KBM-7 (cell line): ENCODE results near the gene SPTBN1.

Source experiments
- DNase-seq: peaks from one replicate; pipeline ENCODE4 v3.0.0-alpha.2; 2015
- in situ Hi-C: fragments of 300-500 bp; cut with MboI; formaldehyde crosslinking; loops from 2 replicates; pipeline ENCODE4 v1.14.3; 2020; ENCODE audit warnings: low sequenced_read_pairs, low pct_unique_long_range_greater_than_20kb, mixed read lengths

Gene SPTBN1

DNA sequence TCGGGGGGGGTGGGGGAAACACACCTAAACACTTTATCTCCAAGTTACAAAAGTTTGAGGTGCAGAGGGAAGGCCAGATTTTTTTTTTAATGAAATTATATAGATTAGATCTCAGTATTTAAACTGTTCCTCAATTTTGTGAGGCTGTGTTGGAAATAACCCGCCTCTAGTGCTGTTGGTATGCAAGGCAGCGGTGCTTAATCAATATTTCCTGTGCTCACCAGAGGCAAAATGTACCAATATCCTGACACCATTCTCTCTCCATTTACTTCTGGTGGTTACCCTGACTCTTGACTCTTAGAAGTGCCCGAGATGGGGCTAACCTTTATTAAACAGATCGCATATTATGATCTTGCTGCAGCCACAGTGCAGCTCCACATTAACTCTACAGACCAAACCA, 212.6 kb downstream of the SPTBN1 start:
- in situ Hi-C loops = no loop called here
- DNase-seq = no peak

DNA sequence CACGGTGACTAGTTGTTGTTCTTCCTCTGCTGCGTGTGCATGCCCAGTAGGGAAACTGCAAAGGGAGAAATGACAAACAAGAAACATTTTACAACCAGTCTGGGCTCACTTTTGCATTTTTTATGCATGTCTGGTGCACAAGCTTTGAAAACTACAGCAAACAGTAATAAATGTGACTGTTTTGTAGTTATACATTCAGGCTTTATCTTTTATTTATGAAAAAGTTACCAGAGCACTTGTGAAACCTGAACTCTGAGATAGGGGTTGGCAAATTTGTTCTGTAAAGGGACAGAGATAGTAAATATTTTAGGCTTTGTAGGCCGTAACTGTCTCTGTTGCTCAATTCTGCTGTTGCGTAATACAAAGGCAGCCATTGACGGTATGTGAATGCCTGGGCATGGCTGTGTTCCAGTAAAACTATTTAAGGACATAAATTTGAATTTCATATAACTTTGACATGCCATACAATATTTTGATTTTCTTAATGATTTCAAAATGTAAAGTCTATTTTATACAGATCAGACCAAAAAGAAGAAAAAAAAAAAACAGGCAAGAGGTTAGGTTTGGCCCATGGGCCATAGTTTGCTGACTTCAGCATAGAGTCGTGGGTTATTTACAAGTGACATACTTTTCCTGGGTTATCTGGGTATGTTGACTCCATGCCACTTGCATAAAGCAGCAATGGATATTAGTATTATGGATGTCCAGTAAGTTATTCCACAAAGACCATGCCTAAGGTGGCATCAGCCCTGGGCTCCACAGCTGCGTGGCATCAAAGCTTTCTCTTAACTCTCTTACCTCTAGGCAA, 213.8 kb downstream of the SPTBN1 start:
- DNase-seq = peak; percentile 53

DNA sequence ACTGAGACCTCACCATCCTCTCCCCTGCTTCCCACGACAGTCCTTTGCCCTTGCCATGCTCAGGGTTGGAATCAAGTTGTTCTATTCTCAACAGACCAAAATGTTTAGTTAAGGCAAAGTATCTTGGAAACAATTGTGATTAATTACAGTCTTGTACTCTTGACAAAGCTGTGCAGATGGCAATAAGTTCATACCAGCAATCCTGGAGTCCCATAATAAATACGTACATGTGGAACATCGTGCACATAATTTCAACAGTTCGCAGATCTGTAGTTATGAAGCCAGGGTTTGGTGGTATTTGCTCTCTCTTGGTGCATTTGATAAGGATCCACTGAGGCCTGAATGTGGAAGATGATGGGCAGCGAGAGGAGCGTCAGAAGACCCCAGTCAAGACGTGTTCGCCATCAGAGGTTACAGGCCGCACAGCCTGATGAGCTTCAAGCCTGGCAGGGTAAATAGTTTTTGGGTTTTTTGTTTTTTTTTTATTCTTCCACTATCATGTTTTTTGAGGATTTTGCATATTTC, 214.4 kb downstream of the SPTBN1 start:
- in situ Hi-C loops = no loop called here
- DNase-seq = no peak

More for the DNA sequence above, 213.8 kb downstream of the SPTBN1 start:
- in situ Hi-C loops = no loop called here

DNA sequence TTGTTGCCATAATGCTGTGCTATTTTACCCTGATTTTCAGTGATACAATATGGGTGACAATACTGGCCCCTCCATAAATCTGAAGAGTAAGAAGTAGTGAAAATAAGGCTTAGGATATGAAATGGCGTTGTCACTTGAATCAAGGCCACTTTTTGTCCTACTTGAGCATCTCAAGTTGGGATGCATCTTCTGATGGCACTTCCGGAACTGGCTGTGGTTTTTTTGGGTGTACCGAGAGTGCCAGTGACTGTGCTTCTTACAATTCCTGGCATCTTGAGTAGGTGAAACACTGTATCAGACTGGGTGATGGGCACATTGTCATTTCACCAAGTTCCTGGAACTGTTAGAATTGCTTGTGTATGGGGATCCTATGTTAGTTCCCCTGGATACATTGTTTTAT, 214.9 kb downstream of the SPTBN1 start:
- in situ Hi-C loops = no loop called here
- no peak for DNase-seq

DNA sequence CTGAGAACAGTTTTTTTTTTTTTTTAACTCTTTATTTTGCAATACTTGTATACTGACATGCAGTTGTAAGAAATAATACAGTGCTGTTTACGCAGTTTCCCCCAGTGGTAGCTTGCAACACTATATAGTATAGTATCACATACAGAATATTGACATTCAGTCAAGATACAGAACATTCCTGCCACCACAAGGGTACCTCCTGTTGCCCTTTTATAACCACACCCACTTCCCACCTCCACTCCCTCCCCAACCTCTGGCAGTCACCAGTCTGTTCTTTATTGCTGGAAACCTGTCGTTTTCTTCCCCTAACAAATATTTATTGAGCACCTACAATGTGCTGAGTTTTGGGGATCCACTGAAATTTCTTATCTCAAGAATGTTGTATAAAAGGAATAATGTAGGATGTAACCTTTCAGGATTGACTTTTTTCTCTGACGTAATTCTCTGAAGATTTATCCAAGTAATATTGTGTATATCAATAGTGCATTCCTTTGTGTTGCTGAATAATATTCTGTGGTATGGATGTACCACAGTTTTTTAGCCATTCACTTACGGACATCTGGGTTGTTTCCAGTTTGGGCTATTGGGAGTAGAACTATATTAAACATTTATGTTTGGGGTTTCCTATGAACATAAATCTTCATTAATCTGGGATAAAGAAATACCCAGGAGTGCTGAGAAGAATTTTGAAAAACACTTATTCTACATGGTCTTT, 215.9 kb downstream of the SPTBN1 start:
- DNase-seq = no peak
- in situ Hi-C loops = no loop called here

DNA sequence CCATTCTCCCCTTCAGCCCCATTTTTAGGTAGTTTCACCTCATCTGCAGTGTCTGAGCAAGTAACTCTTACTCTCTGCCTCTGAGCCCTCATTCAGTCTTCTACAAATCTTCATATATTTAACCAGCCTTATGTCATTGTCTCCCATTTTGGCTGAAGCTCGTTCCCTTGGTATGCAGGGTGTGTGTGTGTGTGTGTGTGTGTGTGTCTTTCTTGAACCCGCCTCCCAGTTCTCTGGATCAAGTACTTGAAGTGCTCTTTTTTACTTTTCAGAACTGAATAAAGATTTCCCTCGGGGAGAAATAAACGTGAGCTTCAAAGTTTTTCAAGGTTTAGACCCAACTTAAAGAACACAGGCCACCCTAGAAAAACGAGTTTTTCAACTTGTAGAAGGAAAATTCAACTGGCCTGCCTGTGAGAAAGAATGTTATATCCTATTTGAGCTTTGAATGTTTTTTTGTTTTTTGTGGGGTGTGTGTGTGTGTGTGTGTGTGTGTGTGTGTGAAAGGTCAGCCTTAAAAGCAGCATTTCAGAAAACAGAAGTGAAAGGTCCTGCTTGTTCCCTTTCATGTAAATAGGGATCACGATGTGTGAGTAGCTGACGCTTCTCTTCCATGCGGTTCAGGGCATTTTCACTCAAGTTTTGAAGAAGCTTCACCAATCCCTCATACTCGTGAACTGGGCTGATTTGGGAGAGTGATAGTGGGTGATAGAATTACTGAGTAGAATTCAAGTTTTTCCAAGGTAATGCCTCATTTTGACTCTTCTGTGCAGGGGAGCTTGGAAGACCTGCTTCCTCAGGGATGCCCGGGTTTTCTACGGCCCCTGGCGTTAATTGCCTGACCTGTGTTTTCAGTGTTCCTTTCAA, 216.7 kb downstream of the SPTBN1 start:
- in situ Hi-C loops = no loop called here
- DNase-seq = no peak

DNA sequence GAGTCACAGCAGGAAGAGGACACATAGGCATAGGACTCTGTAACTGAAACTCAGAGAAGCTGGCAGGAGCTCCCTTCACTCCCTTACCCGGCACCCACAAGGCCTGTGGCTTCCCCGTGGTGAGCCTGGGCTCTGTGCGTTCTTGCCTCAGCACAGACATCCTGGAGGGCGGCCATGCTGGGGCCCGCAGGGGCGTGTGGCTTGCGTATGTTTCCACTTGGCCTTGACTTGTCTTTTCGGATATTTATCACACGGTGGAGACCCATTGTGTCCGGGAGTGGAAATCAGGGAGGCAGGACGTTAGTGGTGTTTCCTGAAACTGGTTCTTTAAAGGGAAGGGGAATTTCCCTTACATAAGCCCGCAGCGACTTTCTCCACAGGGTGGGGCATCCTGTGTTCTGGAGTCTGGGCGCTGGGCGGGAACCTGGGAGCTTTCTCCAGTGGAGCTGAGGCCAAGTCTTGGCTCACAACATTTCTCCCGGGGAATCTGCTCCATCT, 217.4 kb downstream of the SPTBN1 start:
- DNase-seq = no peak
- in situ Hi-C loops = no loop called here

DNA sequence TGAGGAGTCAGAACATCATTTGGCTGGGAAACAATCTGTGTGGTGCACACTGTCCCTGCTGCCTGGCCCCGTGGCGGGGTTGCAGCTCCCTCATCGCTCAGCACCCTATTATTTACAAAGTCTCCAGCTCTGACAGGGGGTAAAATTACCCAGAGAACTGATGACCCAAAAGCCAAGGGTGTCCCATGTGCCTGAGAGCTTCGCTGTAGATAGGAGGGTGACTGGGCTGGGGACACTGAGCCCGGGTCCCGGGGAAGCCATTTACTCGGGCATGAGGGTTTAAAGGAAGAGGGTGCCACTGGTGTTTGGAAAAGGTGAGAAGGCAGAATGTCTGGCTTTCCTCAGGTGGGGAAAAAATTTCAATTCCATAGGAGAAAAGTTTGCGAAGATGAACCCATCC, 219.2 kb downstream of the SPTBN1 start:
- no peak for DNase-seq

DNA sequence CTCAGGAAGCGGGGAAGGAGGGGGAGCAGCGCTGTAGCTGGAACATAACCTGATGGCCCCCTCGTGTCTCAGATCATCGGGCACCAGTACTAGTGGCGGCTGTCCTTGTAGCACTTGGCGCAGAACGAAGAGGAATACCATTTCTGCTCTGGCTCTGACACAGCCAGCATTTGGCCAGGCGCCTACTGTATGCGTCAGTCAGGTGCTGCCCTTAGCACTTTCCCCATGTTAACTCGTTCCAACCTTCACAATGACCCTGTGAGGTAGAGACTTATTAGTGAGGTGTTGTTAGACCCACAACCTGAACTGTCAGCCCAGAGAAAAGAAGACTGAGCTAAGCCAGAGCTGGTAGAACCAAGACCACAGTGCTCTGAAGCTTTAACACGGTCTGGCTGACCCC, 219.6 kb downstream of the SPTBN1 start:
- no peak for DNase-seq
- in situ Hi-C loops = no loop called here

More for the DNA sequence above, 219.2 kb downstream of the SPTBN1 start:
- in situ Hi-C loops = no loop called here

DNA sequence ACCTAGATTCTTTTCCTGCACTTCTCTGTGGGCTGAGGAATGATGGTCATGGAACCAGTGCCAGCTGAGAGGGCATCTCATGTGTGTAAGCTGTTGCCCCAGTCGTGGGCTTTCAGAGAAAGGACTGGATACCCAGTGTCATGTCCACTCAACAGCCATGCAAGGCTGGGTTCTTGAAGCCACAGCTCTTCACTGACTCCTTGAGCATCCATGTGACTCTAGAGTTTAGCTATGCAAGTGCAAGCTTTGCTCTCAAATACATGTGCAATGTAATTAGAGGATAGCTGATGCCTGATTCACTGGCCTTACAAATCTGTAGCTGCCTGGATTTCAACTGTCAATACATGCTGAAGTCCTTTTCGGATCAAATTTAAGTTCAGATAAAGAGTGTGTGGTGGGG, 220.5 kb downstream of the SPTBN1 start:
- in situ Hi-C loops = no loop called here
- no peak for DNase-seq

DNA sequence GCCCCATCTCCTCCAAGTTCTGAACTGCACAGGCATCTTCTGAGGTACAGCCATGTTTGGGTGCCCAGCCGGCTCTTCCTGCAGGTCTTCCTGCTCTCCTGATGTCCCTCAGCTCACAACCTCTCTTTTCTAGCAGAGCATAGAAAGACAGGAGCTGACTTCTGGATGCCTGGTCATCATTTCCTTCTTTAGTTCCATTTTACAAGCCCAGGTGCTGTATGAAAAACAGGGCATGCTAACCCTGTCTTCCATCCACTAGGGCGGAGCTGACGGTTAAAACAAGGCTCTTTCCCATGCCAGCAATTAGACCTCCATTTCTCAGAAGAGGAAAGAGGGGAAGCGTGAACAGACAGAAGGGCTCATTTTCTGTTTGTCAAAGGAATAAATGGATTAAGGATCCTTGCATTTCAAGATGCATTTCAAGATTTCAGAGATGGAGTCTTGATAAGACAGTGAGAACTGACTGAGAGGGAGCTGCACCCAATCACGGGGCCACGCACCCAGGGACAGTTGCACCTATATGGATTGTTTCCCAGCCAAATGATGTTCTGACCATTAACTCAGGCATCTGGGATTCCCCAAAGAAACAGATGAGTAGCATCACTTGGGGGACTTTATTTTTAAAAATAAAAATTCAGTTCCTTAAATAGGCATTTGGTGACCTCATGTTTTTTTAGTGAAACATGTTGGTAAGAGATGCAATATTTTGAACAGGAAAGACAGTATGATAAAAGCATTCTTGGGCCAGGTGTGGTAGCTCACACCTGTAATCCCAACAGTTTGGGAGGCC, 221.5 kb downstream of the SPTBN1 start:
- DNase-seq = no peak
- in situ Hi-C loops = no loop called here

DNA sequence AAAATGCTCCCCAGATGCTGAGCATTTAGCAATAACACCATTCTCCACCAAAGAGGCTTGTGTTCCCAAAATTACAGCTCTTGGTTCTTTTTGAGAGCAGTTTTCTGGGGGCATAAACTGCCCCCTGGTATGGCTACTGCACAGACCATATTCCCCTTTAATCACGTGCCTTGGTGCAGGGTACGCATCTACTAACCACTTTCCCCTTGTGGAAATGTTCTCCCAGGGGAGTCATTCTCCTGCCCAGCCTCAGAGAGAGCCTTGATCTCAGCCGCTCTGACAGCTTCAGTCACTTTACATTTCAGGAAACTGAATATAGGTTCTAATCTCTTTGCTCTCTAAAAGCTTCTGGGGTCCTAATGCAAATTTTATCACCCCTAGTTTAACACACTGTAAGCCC, 222.6 kb downstream of the SPTBN1 start:
- in situ Hi-C loops = no loop called here
- DNase-seq = no peak

DNA sequence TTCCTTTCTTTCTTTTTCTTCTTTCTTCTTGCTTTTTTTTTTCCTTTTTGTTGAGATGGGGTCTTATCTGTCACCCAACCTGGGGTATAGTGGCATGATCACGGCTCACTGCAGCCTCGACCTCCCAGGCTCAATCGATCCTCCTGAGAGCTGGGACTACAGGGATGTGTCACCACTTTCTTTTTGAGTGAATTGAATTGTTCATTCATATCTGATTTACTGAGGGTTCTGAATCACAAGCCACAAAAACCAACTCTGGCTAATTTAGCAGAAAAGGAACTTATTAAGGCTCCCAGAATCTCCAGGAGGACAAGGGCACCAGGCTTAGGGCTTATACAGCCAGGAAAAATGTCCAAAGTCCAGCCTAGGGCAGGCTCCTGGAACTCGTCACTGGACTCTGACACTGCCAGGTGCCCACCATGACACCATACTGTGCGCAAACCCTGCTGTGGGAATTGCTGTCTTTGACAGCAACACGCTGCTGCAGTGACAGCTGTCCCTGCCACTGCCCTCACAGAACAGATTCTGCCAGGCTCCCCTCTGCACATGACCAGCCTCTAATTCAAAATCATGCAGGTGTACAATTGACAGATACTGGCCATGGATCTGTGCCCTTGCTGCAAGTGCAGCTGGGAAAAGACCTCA, 224.4 kb downstream of the SPTBN1 start:
- peak; percentile 19 for DNase-seq
- in situ Hi-C loops = no loop called here

DNA sequence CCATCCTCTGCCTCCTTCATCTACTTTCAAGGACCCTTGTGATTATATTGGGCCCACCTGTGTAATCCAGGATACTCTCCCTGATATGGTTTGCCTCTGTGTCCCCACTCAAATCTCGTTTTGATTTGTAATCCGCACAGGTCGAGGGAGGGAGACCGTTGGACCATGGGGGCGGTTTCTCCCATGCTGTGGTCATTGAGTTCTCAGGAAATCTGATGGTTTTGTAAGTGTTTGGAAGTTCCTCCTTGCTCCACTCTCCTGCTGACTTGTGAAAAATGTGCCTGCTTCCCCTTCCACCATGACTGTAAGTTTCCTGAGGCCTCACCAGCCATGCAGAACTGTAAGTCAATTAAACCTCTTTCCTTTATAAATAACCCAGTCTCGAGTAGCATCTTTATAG, 225.3 kb downstream of the SPTBN1 start:
- in situ Hi-C loops = no loop called here
- peak; percentile 29 for DNase-seq

DNA sequence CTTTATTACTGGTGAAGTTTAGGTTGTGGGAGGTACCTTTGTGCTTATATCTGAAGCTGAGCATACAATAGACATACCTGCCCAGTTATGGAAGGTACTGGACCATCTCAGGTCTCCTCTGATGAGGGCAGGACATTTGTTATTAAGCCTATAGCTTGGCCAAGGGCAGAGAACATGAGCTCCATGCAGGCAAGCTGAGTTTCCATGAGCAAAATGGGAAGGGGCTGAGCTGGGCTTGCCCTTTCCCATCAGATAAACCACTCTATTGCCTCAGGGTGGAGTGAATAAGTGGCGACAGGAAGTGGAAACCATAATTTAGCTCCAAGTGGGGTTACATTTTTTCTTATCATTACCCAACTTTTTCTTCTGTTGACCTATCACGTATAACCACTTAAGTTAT, 227.5 kb downstream of the SPTBN1 start:
- in situ Hi-C loops = no loop called here
- no peak for DNase-seq

DNA sequence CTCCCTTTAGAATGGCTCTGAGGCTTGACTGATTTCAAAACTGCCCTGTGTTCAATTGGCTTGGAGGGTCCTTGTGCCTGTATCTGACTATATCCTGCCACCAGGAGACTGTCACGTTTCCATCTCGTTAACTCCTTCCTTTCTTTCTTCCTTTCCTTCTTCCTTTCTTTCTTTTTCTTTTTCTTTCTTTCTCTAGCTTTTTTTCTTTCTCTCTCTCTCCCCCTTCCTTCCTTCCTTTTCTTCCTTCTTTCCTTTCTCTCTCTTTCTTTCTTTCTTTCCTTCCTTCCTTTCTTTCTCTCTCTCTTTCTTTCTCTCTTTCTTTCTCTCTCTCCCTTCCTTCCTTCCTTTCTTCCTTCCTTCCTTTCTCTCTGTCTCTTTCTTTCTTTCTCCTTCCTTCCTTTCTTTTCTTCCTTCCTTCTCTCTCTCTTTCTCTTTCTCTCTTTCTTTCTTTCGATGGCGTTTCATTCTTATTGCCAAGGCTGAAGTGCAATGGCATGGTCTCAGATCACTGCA, 229.2 kb downstream of the SPTBN1 start:
- DNase-seq = no peak
- in situ Hi-C loops = no loop called here

DNA sequence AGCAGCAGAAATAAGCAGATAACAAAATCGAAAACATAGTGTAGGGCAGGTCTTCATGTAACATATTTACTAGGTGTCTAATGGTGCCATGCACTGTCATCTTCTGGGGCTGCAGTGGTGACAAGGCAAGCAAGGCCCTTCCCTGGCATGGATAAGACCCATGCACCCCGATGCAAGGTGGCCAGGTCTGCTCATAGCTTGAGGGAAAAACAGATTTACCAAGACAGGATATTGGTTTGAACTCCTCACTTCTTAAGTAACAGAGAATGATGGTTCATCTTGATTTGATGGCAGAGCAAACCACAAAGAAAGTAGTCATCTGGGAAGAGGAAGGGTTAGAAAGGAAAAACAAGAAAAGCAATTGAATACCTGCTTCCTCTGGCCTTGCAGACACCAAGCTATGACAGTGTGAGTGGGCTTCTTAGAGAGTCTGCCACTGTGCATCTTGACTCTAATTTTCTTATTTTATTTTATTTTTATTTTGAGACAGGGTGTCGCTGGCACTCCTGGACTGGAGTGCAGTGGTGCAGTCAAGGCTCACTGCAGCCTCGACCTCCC, 231.5 kb downstream of the SPTBN1 start:
- DNase-seq = peak; percentile 16
- in situ Hi-C loops = no loop called here
